HL-60/S4 (cell line): ENCODE measurements around the gene GMCL1.

Source experiments
- in situ Hi-C: fragments of 300-500 bp; cut with MboI; formaldehyde crosslinking; loops from 2 replicates; pipeline ENCODE4 v1.14.3; 2022; ENCODE audit warnings: low sequenced_read_pairs

Gene GMCL1

DNA sequence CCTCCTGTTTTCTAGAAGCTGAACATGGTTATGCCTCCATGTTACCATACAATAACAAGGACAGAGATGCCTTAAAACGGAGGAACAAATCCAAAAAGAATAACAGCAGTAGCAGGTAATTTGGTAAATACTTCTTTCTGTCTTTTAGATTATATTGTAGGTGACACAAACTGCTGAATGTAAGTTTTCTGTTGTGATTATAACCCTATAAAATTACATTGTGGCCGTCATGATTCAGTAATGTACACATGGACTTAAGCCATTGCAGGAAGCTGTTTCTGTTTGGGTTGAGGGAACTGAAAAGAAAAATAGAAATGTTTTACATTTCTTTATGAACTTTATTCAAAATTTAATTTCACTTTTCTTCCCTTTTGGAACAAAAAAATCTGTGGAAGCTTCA lies 86.6 kb downstream of the GMCL1 start:
- in situ Hi-C loops = loop anchor here (10.0 to 25.0 kb wide), 3 partner anchors 149 to 721 kb away; partner anchors contain the start of gene SNRPG

DNA sequence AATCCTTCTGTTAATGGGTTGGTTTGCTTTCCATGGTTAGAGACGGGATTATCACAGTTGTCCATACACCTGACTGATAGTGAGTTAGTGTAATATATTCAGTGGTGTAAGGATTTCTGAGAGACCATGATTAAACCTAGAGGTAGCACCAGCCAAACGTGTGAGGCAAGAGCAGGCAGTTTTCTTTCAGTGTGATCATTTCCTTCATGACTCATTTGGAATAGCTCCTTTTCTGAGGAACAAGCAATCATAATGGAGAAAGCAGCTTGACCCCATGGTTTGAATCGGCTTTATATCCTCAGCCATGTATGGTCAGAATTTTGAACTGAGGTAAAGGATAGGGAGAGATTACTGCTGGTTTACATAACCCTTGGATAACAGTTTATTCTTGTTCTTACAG lies 88.4 kb downstream of the GMCL1 start:
- in situ Hi-C loops = loop anchor here (10.0 to 25.0 kb wide), 3 partner anchors 147 to 719 kb away; partner anchors contain the start of gene SNRPG

DNA sequence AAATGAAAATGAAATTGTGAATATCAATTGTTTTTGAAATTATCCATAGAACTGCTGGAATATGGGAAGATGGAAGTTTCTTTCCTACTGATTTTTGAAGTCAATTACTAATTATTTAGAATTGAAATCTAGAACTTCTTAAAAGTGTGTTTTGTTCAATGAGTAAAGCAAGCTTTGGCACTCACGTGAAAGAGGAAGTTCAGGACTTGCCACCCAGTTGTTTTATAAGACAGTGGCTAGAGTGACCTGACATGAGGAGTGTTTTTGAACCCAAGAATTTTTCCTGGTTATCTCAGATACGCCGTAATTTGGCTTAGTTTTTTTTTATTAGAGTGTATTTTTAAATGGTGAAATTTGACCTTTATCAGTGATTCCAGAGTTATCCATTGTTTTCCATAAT lies 88.9 kb downstream of the GMCL1 start:
- in situ Hi-C loops = loop anchor here (10.0 to 25.0 kb wide), 3 partner anchors 146 to 719 kb away; partner anchors contain the start of gene SNRPG

DNA sequence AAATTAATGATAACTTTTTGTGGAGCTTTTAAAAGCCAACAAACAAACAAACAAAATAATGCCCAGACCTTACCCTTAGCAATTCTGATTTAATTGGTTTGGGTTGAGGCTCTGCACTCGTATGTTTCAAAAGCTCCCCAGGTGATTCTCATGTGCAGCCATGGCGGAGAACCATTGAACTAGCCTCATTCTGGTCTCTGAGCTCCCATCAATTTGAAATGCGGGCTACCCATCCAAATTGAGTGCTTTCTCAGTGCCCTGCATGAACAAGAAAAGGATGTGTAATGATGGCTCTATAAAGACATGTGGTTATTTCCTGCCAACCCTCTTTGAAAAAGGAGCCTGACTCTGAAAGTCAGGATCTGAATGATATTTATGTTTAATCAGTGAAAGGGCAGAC lies 93.7 kb downstream of the GMCL1 start:
- in situ Hi-C loops = loop anchor here (25.0 kb wide), 2 partner anchors 364 to 714 kb away; partner anchors contain the start of gene SNRPG

- in situ Hi-C loops = no loop called here
Observed at GRCh38 chr2:69926849-69927515, 97.5 kb downstream of the GMCL1 start.
